ENCODE measurements around the gene TYW1B.
"Not testable (repeated sequence)": the region's sequence is repeated elsewhere in the genome, so short reads cannot be mapped to it uniquely, and the experiment has no call there.

Gene TYW1B

DNA sequence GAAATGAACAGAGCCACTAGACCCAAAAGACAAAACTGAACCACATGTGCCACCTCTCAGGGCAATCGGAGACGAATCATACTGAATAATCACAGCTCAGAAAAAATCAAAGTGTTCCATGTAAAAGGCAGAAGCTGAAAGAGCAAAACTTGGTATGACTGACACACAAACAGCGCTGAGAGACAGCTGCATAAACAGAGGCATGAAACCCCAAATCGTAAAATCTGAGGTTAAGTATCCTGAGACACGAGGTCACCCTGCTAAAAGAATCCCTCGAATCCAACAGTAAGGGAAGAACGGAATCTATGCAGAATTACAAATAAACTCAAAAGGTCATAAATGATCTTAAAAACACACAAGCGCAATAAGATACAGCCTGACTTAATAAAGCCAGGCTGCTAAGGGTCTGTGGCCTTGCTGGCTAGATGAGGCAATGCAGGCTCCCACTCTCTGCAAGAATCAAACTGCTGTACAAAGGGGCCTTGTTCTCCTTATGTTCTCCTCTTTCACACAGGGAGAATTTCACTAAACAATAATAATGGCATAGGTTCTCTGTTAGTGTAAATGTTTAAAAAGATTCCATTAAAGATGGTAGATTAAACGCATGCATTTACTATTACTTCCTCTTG, 247.7 kb downstream of the TYW1B start:
- not testable (repeated sequence) for DNase-seq (ENCODE audit: low read depth)

DNA sequence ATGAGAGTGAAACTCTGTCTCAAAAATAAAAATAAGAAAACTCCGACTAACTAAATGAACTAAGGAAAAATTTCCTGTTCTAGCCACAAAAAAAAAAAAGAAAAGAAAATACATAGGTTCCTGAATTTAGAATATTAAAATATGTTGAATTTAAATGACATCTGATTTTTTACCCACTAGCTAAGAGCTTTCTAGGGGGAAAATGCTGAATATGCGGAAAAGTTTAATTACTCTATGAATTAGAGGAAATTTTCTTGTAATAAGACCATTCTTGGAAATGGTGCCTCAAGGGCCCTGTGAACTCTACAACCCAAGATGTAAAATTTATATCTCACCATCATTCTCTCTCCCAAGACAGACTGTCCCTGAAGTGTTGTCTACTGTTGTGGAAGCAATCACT, 250.9 kb downstream of the TYW1B start:
- no peak for DNase-seq (ENCODE audit: low read depth)
- no peak overlapping the region for H3K4me3 ChIP-seq (ENCODE audit: low read length)
- TF ChIP-seq, protein P1, sequence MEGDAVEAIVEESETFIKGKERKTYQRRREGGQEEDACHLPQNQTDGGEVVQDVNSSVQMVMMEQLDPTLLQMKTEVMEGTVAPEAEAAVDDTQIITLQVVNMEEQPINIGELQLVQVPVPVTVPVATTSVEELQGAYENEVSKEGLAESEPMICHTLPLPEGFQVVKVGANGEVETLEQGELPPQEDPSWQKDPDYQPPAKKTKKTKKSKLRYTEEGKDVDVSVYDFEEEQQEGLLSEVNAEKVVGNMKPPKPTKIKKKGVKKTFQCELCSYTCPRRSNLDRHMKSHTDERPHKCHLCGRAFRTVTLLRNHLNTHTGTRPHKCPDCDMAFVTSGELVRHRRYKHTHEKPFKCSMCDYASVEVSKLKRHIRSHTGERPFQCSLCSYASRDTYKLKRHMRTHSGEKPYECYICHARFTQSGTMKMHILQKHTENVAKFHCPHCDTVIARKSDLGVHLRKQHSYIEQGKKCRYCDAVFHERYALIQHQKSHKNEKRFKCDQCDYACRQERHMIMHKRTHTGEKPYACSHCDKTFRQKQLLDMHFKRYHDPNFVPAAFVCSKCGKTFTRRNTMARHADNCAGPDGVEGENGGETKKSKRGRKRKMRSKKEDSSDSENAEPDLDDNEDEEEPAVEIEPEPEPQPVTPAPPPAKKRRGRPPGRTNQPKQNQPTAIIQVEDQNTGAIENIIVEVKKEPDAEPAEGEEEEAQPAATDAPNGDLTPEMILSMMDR (conservative IDR thresholded peaks at IDR 0.05; ENCODE audit: low read depth, low read length) = no peak

More for the DNA sequence above, 247.7 kb downstream of the TYW1B start:
- not testable (repeated sequence) for H3K4me3 ChIP-seq (ENCODE audit: low read length)

DNA sequence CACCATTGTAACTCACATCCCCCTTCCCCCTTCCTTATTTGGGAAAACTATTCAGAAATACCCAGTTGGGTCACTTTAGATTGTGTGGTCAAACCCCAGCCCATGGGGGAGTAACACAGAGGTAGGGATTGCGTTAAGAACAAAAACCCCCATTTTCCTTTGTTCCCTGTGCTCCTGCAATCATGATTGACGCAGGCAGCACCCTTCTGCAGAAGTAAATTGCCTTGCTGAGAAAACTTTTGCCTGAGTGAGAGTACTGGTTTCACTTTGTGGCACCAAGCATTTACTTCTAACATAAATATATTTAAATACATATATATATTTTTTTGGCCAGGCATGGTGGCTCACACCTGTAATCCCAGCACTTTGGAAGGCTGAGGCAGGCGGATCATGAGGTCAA, 266.0 kb downstream of the TYW1B start:
- DNase-seq (ENCODE audit: low read depth); H3K4me3 ChIP-seq (ENCODE audit: low read length): not testable (repeated sequence)

DNA sequence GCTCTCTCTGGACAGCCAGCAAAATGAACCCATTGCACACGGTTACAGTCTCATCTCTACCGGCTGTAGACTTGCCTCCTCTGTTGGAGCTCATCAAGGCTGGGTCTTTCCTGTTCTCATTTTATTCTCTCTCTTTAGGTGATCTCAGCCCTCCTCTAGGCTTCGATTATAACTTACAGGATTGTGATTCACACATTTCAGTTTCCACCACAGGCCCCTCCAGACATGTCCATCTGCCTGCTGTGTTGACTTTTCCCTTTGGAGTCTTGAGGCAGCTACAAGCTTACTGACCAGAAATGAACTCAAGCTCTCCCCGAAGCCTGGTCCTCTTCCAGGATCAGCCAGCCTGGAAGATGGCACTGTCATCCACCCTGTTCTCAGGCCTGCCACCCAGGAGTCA, 268.5 kb downstream of the TYW1B start:
- H3K4me3 ChIP-seq (ENCODE audit: low read length); DNase-seq (ENCODE audit: low read depth): not testable (repeated sequence)

DNA sequence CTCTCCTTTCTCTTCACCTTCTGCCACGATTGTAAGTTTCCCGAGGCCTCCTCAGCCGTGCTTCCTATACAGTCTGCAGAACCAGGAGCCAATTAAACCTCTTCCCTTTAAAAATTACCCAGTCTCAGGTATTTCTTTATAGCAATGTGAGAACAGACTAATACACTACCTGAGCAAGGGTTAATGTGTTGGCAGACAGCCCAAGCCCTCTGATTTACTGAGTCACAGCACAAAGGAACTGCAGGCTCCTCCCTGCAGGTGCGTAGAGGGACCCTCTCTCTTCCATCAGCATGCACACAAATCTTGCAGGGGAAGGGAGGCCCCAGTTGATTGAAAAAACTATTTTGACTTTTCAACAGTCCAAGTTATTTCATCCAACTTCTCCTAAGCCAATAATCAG, 271.3 kb downstream of the TYW1B start:
- not testable (repeated sequence) for DNase-seq (ENCODE audit: low read depth); H3K4me3 ChIP-seq (ENCODE audit: low read length)

DNA sequence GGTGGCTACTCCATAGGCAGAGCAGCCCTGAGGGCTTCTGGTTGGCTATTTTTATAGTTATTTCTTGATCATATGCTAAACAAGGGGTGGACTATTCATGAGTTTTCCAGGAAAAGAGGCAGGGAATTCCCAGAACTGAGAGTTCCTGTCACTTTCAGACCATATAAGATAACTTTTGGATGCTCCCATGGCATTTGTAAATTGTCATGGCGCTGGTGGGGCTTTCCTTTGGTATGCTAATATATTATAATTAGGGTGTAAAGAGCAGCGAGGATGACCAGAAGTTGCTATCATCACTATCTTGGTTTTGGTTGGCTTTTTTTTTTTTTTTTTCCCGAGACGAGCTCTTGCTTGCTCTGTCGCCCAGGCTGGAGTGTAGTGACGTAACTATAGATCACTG, 272.8 kb downstream of the TYW1B start:
- not testable (repeated sequence) for DNase-seq (ENCODE audit: low read depth); H3K4me3 ChIP-seq (ENCODE audit: low read length)

DNA sequence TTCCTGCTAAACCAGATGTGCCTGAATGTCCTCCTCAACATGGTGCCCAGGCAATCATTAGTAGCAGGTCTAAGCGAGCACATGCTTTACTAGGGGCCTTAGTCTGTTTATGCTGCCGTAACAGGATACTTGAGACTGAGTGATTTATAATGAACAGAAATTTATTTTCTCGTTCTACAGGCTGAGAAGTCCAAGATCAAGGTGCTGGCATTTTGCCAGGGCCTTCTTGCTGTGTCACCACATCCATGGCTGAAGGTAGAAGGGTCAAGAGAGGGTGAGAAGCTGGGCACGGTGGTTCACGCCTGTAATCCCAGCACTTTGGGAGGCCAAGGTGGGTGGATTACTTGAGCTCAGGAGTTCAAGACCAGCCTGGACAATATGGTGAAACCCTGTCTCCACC, 273.6 kb downstream of the TYW1B start:
- not testable (repeated sequence) for H3K4me3 ChIP-seq (ENCODE audit: low read length); DNase-seq (ENCODE audit: low read depth)

DNA sequence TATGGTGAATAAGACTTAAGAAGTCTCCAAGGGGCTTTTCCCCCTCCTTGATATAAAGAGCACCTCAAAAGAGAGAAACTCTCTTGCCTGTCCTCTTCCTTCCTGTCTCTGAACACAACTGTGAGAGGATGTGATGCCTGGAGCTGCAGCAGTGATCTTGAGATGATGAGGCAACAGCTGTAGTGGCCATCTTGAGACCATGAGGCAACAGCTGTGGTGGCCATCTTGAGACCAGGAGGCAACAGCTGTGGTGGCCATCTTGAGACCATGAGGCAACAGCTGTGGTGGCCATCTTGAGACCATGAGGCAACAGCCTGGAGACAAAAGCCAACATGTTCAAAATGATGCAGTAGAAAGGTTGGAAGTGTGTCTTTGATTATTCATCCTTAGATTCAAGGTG, 277.5 kb downstream of the TYW1B start:
- not testable (repeated sequence) for H3K4me3 ChIP-seq (ENCODE audit: low read length); DNase-seq (ENCODE audit: low read depth)

DNA sequence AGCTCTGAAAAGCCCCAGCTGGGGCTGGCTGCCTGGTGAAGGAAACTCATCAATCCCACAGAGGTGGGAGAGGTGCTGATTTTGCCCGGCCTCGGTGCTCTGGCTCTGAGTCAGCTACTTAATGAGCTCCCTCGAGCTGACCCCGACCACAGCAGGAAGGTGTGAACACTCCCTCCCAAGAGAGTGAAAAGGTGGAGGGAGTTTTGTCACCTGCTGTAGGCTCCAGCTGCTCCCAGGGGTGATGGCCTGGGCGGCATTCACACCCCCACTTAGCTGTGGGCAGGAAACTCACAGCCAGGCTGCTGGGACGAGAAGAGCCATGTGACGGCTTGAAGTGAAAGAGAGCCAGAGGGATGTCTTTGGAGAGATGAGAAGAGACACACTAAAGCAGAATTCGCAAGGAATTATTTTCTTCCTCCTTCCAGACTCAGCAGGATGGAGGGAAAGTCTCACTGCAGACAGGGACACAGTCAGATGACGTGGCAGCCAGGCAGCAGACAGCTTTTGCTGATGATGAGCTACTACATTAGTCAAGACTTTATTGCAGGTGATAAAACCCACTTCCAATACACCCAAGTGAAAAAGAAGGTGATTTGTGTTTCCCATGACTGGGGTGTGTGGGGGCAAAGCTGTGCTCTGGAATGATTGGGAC, 281.3 kb downstream of the TYW1B start:
- not testable (repeated sequence) for H3K4me3 ChIP-seq (ENCODE audit: low read length); DNase-seq (ENCODE audit: low read depth)

DNA sequence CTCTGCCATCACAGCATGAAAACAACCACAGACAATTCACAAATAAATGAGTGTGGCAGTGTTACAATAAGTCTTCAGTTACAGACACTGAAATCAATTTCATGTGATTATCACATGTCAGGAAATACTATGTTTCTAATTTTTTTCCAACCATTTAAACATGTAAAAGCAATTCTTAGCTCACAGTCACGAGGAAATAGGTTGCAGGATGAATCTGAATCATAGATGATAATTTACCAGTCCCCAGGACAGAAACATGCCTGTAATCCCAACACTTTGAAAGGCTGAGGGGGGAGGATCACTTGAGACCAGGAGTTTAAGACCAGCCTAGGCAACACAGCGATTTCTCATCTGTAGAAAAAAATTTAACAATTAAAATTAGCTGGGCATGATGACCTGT, 283.5 kb downstream of the TYW1B start:
- not testable (repeated sequence) for DNase-seq (ENCODE audit: low read depth); H3K4me3 ChIP-seq (ENCODE audit: low read length)

DNA sequence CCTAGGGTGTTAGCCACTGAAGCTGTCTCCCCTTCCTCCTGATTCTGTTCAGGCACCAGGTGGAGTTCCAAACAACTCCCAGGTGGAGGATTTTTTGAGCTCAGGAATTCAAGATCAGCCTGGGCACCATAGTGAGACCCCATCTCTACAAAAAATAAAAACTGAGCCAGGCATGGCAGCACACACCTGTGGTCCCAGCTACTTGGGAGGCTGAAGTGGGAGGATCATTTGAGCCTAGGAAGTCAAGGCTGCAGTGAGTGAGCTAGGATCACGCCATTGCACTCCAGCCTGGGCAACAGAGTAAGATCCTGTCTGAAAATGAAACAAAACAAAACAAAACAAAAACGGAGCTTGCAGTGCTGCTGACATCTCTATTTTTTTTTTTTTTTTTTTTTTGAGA, 287.1 kb downstream of the TYW1B start:
- TF ChIP-seq, protein P1 (conservative IDR thresholded peaks at IDR 0.05; ENCODE audit: low read depth, low read length) = no peak
- H3K4me3 ChIP-seq (ENCODE audit: low read length) = no peak overlapping the region
- no peak for DNase-seq (ENCODE audit: low read depth)

DNA sequence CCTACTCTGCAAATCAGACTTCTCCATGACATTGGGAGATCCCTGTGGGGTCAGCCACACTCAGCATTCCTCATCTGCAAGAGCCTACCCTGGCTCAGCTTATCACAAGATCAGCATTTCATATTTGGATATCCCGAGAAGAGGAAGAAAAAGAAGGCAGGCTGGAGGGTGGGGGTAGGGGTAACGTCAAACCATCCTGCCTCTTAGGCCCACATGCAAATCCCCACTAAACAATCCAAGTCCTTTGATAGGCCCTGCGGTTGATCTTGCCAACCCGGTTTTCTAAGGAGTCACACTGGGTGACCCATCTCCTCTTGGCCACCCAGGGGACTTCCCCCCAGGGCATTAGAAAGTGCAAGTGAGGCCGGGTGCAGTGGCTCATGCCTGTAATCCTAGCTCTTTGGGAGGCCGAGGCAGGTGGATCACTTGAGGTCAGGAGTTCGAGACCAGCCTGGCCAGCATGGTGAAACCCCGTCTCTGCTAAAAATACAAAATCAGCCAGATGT, 287.8 kb downstream of the TYW1B start:
- no peak overlapping the region for H3K4me3 ChIP-seq (ENCODE audit: low read length)
- TF ChIP-seq, protein P1 (conservative IDR thresholded peaks at IDR 0.05; ENCODE audit: low read depth, low read length) = no peak
- DNase-seq (ENCODE audit: low read depth) = no peak

Data from retinal pigment epithelial cell (primary cell).